Peyer's patch (tissue), 4 donors: ENCODE measurements around the gene DIP2A.

ENCODE experiments used
- POLR2A ChIP-seq, 2 donors: fragments of 450-650 bp; IDR thresholded peaks; one replicate each; pipeline ENCODE4 v1.5.1; 2017; ENCODE audit warnings: antibody characterized with exemption in 2 of 2, mild to moderate bottlenecking in 2 of 2, moderate library complexity in 2 of 2
- TF ChIP-seq, protein P1 (sequence below), 6 experiments: fragments of 450-650 bp in 4 of 6; fragments of 200-600 bp in 2 of 6; sonication (generic) in 1 of 6; IDR thresholded peaks; one replicate each; pipeline ENCODE4 v1.5.1; 2017 to 2019; ENCODE audit warnings: antibody characterized with exemption in 6 of 6, mild to moderate bottlenecking in 3 of 6, moderate library complexity in 1 of 6

DNA sequence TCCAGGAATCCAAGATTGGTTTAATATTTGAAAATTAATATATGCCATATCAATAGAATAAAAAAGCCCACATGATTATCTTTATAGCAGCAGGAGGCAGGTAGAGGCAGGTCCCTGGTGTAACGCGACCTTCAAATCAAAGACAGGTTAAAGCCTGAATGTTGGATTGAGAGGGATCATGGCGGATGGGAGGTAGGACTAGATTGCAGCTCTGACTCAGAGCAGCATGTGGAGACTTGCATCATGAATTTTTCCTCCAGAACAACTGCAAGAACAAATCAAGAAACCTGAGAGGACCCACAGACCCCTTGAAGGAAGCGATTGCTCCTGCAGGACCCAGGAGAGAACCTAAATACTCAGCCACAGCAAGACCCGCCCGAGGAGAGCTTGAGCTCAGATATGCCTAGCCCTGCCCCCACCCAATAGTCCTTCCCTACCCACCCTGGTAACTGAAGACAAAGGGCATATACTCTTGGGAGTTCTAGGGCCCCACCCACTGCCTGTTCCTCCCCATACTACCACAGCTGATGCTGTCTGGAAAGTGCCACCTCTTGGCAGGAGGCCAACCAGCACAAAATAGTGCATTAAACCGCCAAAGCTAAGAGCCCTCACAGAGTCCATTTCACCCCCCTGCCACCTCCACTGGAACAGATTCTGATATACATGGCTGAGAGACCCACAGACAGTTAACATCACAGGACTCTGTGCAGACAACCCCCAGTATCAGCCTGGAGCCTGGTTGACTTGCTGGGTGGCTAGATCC is 126.7 kb downstream of the DIP2A start:
- TF ChIP-seq, protein P1, sequence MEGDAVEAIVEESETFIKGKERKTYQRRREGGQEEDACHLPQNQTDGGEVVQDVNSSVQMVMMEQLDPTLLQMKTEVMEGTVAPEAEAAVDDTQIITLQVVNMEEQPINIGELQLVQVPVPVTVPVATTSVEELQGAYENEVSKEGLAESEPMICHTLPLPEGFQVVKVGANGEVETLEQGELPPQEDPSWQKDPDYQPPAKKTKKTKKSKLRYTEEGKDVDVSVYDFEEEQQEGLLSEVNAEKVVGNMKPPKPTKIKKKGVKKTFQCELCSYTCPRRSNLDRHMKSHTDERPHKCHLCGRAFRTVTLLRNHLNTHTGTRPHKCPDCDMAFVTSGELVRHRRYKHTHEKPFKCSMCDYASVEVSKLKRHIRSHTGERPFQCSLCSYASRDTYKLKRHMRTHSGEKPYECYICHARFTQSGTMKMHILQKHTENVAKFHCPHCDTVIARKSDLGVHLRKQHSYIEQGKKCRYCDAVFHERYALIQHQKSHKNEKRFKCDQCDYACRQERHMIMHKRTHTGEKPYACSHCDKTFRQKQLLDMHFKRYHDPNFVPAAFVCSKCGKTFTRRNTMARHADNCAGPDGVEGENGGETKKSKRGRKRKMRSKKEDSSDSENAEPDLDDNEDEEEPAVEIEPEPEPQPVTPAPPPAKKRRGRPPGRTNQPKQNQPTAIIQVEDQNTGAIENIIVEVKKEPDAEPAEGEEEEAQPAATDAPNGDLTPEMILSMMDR (IDR thresholded peaks at IDR 0.05) = no peak
- TF ChIP-seq POLR2A (IDR thresholded peaks at IDR 0.05) = no peak
